BE2C (cell line): ENCODE results near the gene FAM234B.

ENCODE experiments used
- DNase-seq: peaks from one replicate; pipeline ENCODE4 v3.0.0-alpha.2; 2020
- H3K27me3 ChIP-seq: fragments of 250-450 bp; sonication (Bioruptor Pico); 2 replicates; pipeline ENCODE4 v1.5.1; 2020; ENCODE audit warnings: mild to moderate bottlenecking
- H3K36me3 ChIP-seq: fragments of 250-450 bp; sonication (Bioruptor Pico); 2 replicates; pipeline ENCODE4 v1.5.1; 2020; ENCODE audit warnings: mild to moderate bottlenecking
- H3K4me1 ChIP-seq: fragments of 250-450 bp; sonication (Bioruptor Pico); 2 replicates; pipeline ENCODE4 v1.5.1; 2020
- H3K4me3 ChIP-seq: 2 replicates; pipeline ENCODE4 v1.5.1; 2011; ENCODE audit warnings: low read depth, low read length
- H3K9me3 ChIP-seq: fragments of 250-450 bp; sonication (Bioruptor Pico); 2 replicates; pipeline ENCODE4 v1.5.1; 2020
- CTCF ChIP-seq: IDR thresholded peaks from 2 replicates; pipeline ENCODE4 v1.5.1; 2012; ENCODE audit warnings: mild to moderate bottlenecking, low read depth, low read length

The FAM234B gene

GRCh38 chr12:13119826-13120225, 75.6 kb downstream of the FAM234B start:
- Histone ChIP-seq H3K4me3 (no peak overlapping the region), H3K9me3 (no peaks in the 10 kb centered on the region), H3K36me3 (no peaks in the 10 kb centered on the region), H3K4me1 (no peaks in the 10 kb centered on the region), H3K27me3 (peaks cover 4% of the 10 kb centered on the region; the same call in 1 of the 2 replicates)
- no peak for DNase-seq
- TF ChIP-seq CTCF = no peak

GRCh38 chr12:13120413-13120812, 76.2 kb downstream of the FAM234B start:
- H3K4me3 ChIP-seq = no peak overlapping the region
- H3K4me1 ChIP-seq = no peaks in the 10 kb centered on the region
- DNase-seq = no peak
- TF ChIP-seq CTCF = no peak
- H3K27me3 ChIP-seq = peaks cover 4% of the 10 kb centered on the region; the same call in 1 of the 2 replicates
- H3K36me3 ChIP-seq = no peaks in the 10 kb centered on the region
- no peaks in the 10 kb centered on the region for H3K9me3 ChIP-seq

GRCh38 chr12:13121568-13121967, 77.4 kb downstream of the FAM234B start:
- H3K36me3 ChIP-seq = no peaks in the 10 kb centered on the region
- no peak overlapping the region for H3K4me3 ChIP-seq
- TF ChIP-seq CTCF = no peak
- no peaks in the 10 kb centered on the region for H3K4me1 ChIP-seq
- peaks cover 6% of the 10 kb centered on the region for H3K27me3 ChIP-seq
- DNase-seq = no peak
- H3K9me3 ChIP-seq = no peaks in the 10 kb centered on the region

GRCh38 chr12:13124656-13125505, 80.7 kb downstream of the FAM234B start:
- no peak for TF ChIP-seq CTCF
- H3K36me3 ChIP-seq = no peaks in the 10 kb centered on the region
- no peak for DNase-seq

GRCh38 chr12:13125996-13126395, 81.8 kb downstream of the FAM234B start:
- no peak for DNase-seq
- no peaks in the 10 kb centered on the region for H3K36me3 ChIP-seq
- H3K4me3 ChIP-seq = no peak overlapping the region
- no peak for TF ChIP-seq CTCF
- H3K9me3 ChIP-seq = no peaks in the 10 kb centered on the region
- no peaks in the 10 kb centered on the region for H3K4me1 ChIP-seq
- H3K27me3 ChIP-seq = peaks cover 24% of the 10 kb centered on the region

More at GRCh38 chr12:13124656-13125505, 80.7 kb downstream of the FAM234B start:
- Histone ChIP-seq H3K4me3 (no peak overlapping the region), H3K9me3 (no peaks in the 10 kb centered on the region), H3K27me3 (peaks cover 19% of the 10 kb centered on the region), H3K4me1 (no peaks in the 10 kb centered on the region)

- Histone ChIP-seq H3K27me3 (peaks cover 24% of the 10 kb centered on the region), H3K36me3 (no peaks in the 10 kb centered on the region), H3K9me3 (no peaks in the 10 kb centered on the region), H3K4me3 (no peak overlapping the region), H3K4me1 (no peaks in the 10 kb centered on the region)
- DNase-seq = no peak
- no peak for TF ChIP-seq CTCF
These were observed 82.3 kb downstream of the FAM234B start for GRCh38 chr12:13126494-13126893.
